A549 (cell line): ENCODE results near the gene REXO4.
"Not testable (repeated sequence)": the region's sequence is repeated elsewhere in the genome, so short reads cannot be mapped to it uniquely, and the experiment has no call there.

Experiments used
- ESRRA ChIP-seq: fragments of 150-350 bp; IDR thresholded peaks from 2 replicates; pipeline ENCODE4 v1.6.1; 2014; ENCODE audit warnings: mild to moderate bottlenecking, low read length, borderline replicate concordance
- TF ChIP-seq, protein P1 (sequence below): IDR thresholded peaks from 2 replicates; pipeline ENCODE4 v1.6.1; 2012
- TF ChIP-seq, protein P2 (sequence below): fragments of >200 bp; sonication (Bioruptor Twin); formaldehyde crosslinking; IDR thresholded peaks from 3 replicates; pipeline ENCODE4 v1.5.1; 2016

DNA sequence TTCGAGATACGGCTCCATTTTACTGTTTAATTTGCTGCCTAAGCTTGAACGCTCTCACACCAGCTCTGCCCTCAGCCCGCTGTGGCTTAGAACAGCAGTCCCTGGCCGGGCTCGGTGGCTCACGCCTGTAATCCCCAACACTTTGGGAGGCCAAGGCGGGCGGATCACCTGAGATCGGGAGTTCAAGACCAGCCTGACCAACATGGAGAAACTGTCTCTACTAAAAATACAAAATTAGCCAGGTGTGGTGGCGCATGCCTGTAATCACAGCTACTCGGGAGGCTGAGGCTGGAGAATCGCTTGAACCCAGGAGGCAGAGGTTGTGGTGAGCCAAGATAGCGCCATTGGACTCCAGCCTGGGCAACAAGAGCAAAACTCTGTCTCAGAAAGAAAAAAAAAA, 40.5 kb downstream of the REXO4 start:
- TF ChIP-seq, protein P1, sequence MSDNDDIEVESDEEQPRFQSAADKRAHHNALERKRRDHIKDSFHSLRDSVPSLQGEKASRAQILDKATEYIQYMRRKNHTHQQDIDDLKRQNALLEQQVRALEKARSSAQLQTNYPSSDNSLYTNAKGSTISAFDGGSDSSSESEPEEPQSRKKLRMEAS = not testable (repeated sequence)
- TF ChIP-seq, protein P2, sequence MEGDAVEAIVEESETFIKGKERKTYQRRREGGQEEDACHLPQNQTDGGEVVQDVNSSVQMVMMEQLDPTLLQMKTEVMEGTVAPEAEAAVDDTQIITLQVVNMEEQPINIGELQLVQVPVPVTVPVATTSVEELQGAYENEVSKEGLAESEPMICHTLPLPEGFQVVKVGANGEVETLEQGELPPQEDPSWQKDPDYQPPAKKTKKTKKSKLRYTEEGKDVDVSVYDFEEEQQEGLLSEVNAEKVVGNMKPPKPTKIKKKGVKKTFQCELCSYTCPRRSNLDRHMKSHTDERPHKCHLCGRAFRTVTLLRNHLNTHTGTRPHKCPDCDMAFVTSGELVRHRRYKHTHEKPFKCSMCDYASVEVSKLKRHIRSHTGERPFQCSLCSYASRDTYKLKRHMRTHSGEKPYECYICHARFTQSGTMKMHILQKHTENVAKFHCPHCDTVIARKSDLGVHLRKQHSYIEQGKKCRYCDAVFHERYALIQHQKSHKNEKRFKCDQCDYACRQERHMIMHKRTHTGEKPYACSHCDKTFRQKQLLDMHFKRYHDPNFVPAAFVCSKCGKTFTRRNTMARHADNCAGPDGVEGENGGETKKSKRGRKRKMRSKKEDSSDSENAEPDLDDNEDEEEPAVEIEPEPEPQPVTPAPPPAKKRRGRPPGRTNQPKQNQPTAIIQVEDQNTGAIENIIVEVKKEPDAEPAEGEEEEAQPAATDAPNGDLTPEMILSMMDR = not testable (repeated sequence)
- TF ChIP-seq ESRRA = not testable (repeated sequence)
